ENCODE results near the gene HS3ST3A1.
A peak's percentile ranks its signal among the peaks of the same experiment; 100 is the strongest.

HS3ST3A1 gene

GRCh38 chr17:13640551-13640950, 38.8 kb upstream of the HS3ST3A1 start:
- no peaks in the 10 kb centered on the region for H3K9me3 ChIP-seq (ENCODE audit: insufficient read depth, low read length)
- H3K9ac ChIP-seq (ENCODE audit: insufficient read length, low read depth): no peak overlapping the region
- no peak overlapping the region for H3K4me3 ChIP-seq (ENCODE audit: insufficient read length, low read depth)
- H3K27me3 ChIP-seq (ENCODE audit: insufficient read depth, insufficient read length): no peaks in the 10 kb centered on the region
- no peaks in the 10 kb centered on the region for H3K36me3 ChIP-seq (ENCODE audit: insufficient read depth, insufficient read length, low read length)
- TF ChIP-seq ZNF274 (IDR thresholded peaks at IDR 0.05; ENCODE audit: low read depth, low read length): no peak
- no peak for TF ChIP-seq YY1 (IDR thresholded peaks at IDR 0.05; ENCODE audit: insufficient read depth, insufficient read length)
- no peak for TF ChIP-seq SUZ12 (IDR thresholded peaks at IDR 0.05; ENCODE audit: extremely low read depth, insufficient read depth, insufficient read length)
- H3K4me1 ChIP-seq (ENCODE audit: insufficient read depth, insufficient read length): no peaks in the 10 kb centered on the region
- DNase-seq (ENCODE audit: low read depth, low spot score): peak; percentile 30

- H3K9ac ChIP-seq (ENCODE audit: insufficient read length, low read depth): no peak overlapping the region
- peak; percentile 35 for DNase-seq (ENCODE audit: low read depth, low spot score)
Measured at GRCh38 chr17:13638855-13639458, 37.2 kb upstream of the HS3ST3A1 start.

GRCh38 chr17:13636951-13637350, 35.2 kb upstream of the HS3ST3A1 start:
- Histone ChIP-seq H3K27me3 (ENCODE audit: insufficient read depth, insufficient read length) (no peaks in the 10 kb centered on the region), H3K4me3 (ENCODE audit: insufficient read length, low read depth) (no peak overlapping the region), H3K4me1 (ENCODE audit: insufficient read depth, insufficient read length) (no peaks in the 10 kb centered on the region), H3K9ac (ENCODE audit: insufficient read length, low read depth) (no peak overlapping the region), H3K36me3 (ENCODE audit: insufficient read depth, insufficient read length, low read length) (no peaks in the 10 kb centered on the region), H3K9me3 (ENCODE audit: insufficient read depth, low read length) (no peaks in the 10 kb centered on the region)
- DNase-seq (ENCODE audit: low read depth, low spot score): no peak
- TF ChIP-seq ZNF274 (IDR thresholded peaks at IDR 0.05; ENCODE audit: low read depth, low read length) (no peak), SUZ12 (IDR thresholded peaks at IDR 0.05; ENCODE audit: extremely low read depth, insufficient read depth, insufficient read length) (no peak), YY1 (IDR thresholded peaks at IDR 0.05; ENCODE audit: insufficient read depth, insufficient read length) (no peak)

More at GRCh38 chr17:13638855-13639458, 37.2 kb upstream of the HS3ST3A1 start:
- H3K4me3 ChIP-seq (ENCODE audit: insufficient read length, low read depth): no peak overlapping the region
- H3K4me1 ChIP-seq (ENCODE audit: insufficient read depth, insufficient read length): no peaks in the 10 kb centered on the region
- no peaks in the 10 kb centered on the region for H3K27me3 ChIP-seq (ENCODE audit: insufficient read depth, insufficient read length)
- H3K9me3 ChIP-seq (ENCODE audit: insufficient read depth, low read length): no peaks in the 10 kb centered on the region
- TF ChIP-seq ZNF274 (IDR thresholded peaks at IDR 0.05; ENCODE audit: low read depth, low read length) (no peak), YY1 (IDR thresholded peaks at IDR 0.05; ENCODE audit: insufficient read depth, insufficient read length) (no peak), SUZ12 (IDR thresholded peaks at IDR 0.05; ENCODE audit: extremely low read depth, insufficient read depth, insufficient read length) (no peak)
- H3K36me3 ChIP-seq (ENCODE audit: insufficient read depth, insufficient read length, low read length): no peaks in the 10 kb centered on the region

- Histone ChIP-seq H3K36me3 (ENCODE audit: insufficient read depth, insufficient read length, low read length) (no peaks in the 10 kb centered on the region), H3K4me3 (ENCODE audit: insufficient read length, low read depth) (no peak overlapping the region), H3K9ac (ENCODE audit: insufficient read length, low read depth) (no peak overlapping the region), H3K9me3 (ENCODE audit: insufficient read depth, low read length) (no peaks in the 10 kb centered on the region), H3K27me3 (ENCODE audit: insufficient read depth, insufficient read length) (no peaks in the 10 kb centered on the region), H3K4me1 (ENCODE audit: insufficient read depth, insufficient read length) (no peaks in the 10 kb centered on the region)
- no peak for DNase-seq (ENCODE audit: low read depth, low spot score)
- no peak for TF ChIP-seq SUZ12 (IDR thresholded peaks at IDR 0.05; ENCODE audit: extremely low read depth, insufficient read depth, insufficient read length)
- no peak for TF ChIP-seq YY1 (IDR thresholded peaks at IDR 0.05; ENCODE audit: insufficient read depth, insufficient read length)
- no peak for TF ChIP-seq ZNF274 (IDR thresholded peaks at IDR 0.05; ENCODE audit: low read depth, low read length)
Measured at GRCh38 chr17:13635951-13636350, 34.2 kb upstream of the HS3ST3A1 start.

GRCh38 chr17:13634021-13634420, 32.3 kb upstream of the HS3ST3A1 start:
- no peak overlapping the region for H3K4me3 ChIP-seq (ENCODE audit: insufficient read length, low read depth)
- no peak overlapping the region for H3K9ac ChIP-seq (ENCODE audit: insufficient read length, low read depth)
- TF ChIP-seq YY1 (IDR thresholded peaks at IDR 0.05; ENCODE audit: insufficient read depth, insufficient read length) (no peak), ZNF274 (IDR thresholded peaks at IDR 0.05; ENCODE audit: low read depth, low read length) (no peak), SUZ12 (IDR thresholded peaks at IDR 0.05; ENCODE audit: extremely low read depth, insufficient read depth, insufficient read length) (no peak)
- H3K9me3 ChIP-seq (ENCODE audit: insufficient read depth, low read length): no peaks in the 10 kb centered on the region
- H3K27me3 ChIP-seq (ENCODE audit: insufficient read depth, insufficient read length): no peaks in the 10 kb centered on the region
- H3K4me1 ChIP-seq (ENCODE audit: insufficient read depth, insufficient read length): no peaks in the 10 kb centered on the region
- no peak for DNase-seq (ENCODE audit: low read depth, low spot score)
- no peaks in the 10 kb centered on the region for H3K36me3 ChIP-seq (ENCODE audit: insufficient read depth, insufficient read length, low read length)

- no peaks in the 10 kb centered on the region for H3K27me3 ChIP-seq (ENCODE audit: insufficient read depth, insufficient read length)
- H3K36me3 ChIP-seq (ENCODE audit: insufficient read depth, insufficient read length, low read length): no peaks in the 10 kb centered on the region
- H3K9ac ChIP-seq (ENCODE audit: insufficient read length, low read depth): no peak overlapping the region
- H3K9me3 ChIP-seq (ENCODE audit: insufficient read depth, low read length): no peaks in the 10 kb centered on the region
- TF ChIP-seq SUZ12 (IDR thresholded peaks at IDR 0.05; ENCODE audit: extremely low read depth, insufficient read depth, insufficient read length): no peak
- TF ChIP-seq YY1 (IDR thresholded peaks at IDR 0.05; ENCODE audit: insufficient read depth, insufficient read length): no peak
- no peak for TF ChIP-seq ZNF274 (IDR thresholded peaks at IDR 0.05; ENCODE audit: low read depth, low read length)
- H3K4me3 ChIP-seq (ENCODE audit: insufficient read length, low read depth): no peak overlapping the region
- H3K4me1 ChIP-seq (ENCODE audit: insufficient read depth, insufficient read length): no peaks in the 10 kb centered on the region
- DNase-seq (ENCODE audit: low read depth, low spot score): no peak
Measured at GRCh38 chr17:13631529-13631928, 29.8 kb upstream of the HS3ST3A1 start.

- Histone ChIP-seq H3K4me1 (ENCODE audit: insufficient read depth, insufficient read length) (no peaks in the 10 kb centered on the region), H3K27me3 (ENCODE audit: insufficient read depth, insufficient read length) (no peaks in the 10 kb centered on the region), H3K4me3 (ENCODE audit: insufficient read length, low read depth) (no peak overlapping the region), H3K9me3 (ENCODE audit: insufficient read depth, low read length) (no peaks in the 10 kb centered on the region), H3K36me3 (ENCODE audit: insufficient read depth, insufficient read length, low read length) (no peaks in the 10 kb centered on the region), H3K9ac (ENCODE audit: insufficient read length, low read depth) (no peak overlapping the region)
- DNase-seq (ENCODE audit: low read depth, low spot score): no peak
- no peak for TF ChIP-seq ZNF274 (IDR thresholded peaks at IDR 0.05; ENCODE audit: low read depth, low read length)
- TF ChIP-seq SUZ12 (IDR thresholded peaks at IDR 0.05; ENCODE audit: extremely low read depth, insufficient read depth, insufficient read length): no peak
- TF ChIP-seq YY1 (IDR thresholded peaks at IDR 0.05; ENCODE audit: insufficient read depth, insufficient read length): no peak
Measured at GRCh38 chr17:13626703-13627102, 25.0 kb upstream of the HS3ST3A1 start.
